Osteoblast (primary cell): Measurements from ENCODE around the gene CCDC27. TPM values are rescaled to one million over a fixed set of nuclear protein-coding genes. Genes with fewer than 3 reads are reported as not detected.

Source experiments
- DNase-seq: peaks from one replicate; pipeline ENCODE4 v3.0.0; 2011; ENCODE audit warnings: low spot score, mixed read lengths; ENCODE audit not compliant: insufficient read length; ENCODE audit errors: missing footprints
- H2AFZ ChIP-seq: 2 replicates; pipeline ENCODE4 v1.6.0; 2011; ENCODE audit warnings: mild to moderate bottlenecking, low read length
- H3K27ac ChIP-seq: 2 replicates; pipeline ENCODE4 v1.5.1; 2011; ENCODE audit warnings: mild to moderate bottlenecking, low read depth, low read length, moderate library complexity
- H3K27me3 ChIP-seq: 2 replicates; pipeline ENCODE4 v1.6.0; 2012; ENCODE audit warnings: mild to moderate bottlenecking, control low read depth, inconsistent platforms, low read length, moderate library complexity; ENCODE audit not compliant: insufficient read depth
- H3K36me3 ChIP-seq: 2 replicates; pipeline ENCODE4 v1.5.1; 2011; ENCODE audit warnings: mild to moderate bottlenecking, low read length, control low read depth, moderate library complexity; ENCODE audit not compliant: insufficient read depth
- H3K4me1 ChIP-seq: 2 replicates; pipeline ENCODE4 v1.5.1; 2011; ENCODE audit warnings: mild to moderate bottlenecking, low read length, control low read depth, moderate library complexity; ENCODE audit not compliant: insufficient read depth
- H3K4me2 ChIP-seq: 2 replicates; pipeline ENCODE4 v1.6.0; 2011; ENCODE audit warnings: mild to moderate bottlenecking, low read length; ENCODE audit not compliant: insufficient read depth
- H3K4me3 ChIP-seq: fragments of 200-600 bp; sonication (generic); 3 replicates; pipeline ENCODE4 v1.5.1; 2012; ENCODE audit warnings: mild to moderate bottlenecking, low read length, inconsistent platforms; ENCODE audit not compliant: insufficient read depth
- H3K79me2 ChIP-seq: 2 replicates; pipeline ENCODE4 v1.6.0; 2012; ENCODE audit warnings: mild to moderate bottlenecking, low read length, control low read depth, inconsistent platforms; ENCODE audit not compliant: insufficient read depth
- H3K9me3 ChIP-seq: 2 replicates; pipeline ENCODE4 v1.5.1; 2011; ENCODE audit warnings: low read depth, low read length, control low read depth
- H4K20me1 ChIP-seq: 2 replicates; pipeline ENCODE4 v1.6.0; 2012; ENCODE audit warnings: mild to moderate bottlenecking, low read length, control low read depth; ENCODE audit not compliant: insufficient read depth
- CTCF ChIP-seq: IDR thresholded peaks from 2 replicates; pipeline ENCODE4 v1.5.1; 2011; ENCODE audit warnings: mild to moderate bottlenecking, low read depth, low read length, moderate library complexity; ENCODE audit errors: extremely low read depth
- total RNA-seq: library from RNA; depleted of rRNA; stranded (reverse); fragments of >200 nt; gene quantifications from 2 replicates; pipeline ENCODE4 v1.2.3, GENCODE V29; 2012

CCDC27 gene
- total RNA-seq, 1 donor, result not detected

GRCh38 chr1:3775490-3776230 lies 23.4 kb downstream of the CCDC27 start:
- H2AFZ ChIP-seq, result no peak overlapping the region
- H3K79me2 ChIP-seq, result no peaks in the 10 kb centered on the region
- TF ChIP-seq CTCF, result no peak
- H3K4me2 ChIP-seq, result peak overlapping the region; percentile 68
- H3K27ac ChIP-seq, result no peak overlapping the region
- peak overlapping the region; percentile 39 for H3K4me3 ChIP-seq
- peaks cover 15% of the 10 kb centered on the region for H3K4me1 ChIP-seq
- no peaks in the 10 kb centered on the region for H3K9me3 ChIP-seq
- H3K36me3 ChIP-seq, result peaks cover 18% of the 10 kb centered on the region
- H3K27me3 ChIP-seq, result peaks cover 9% of the 10 kb centered on the region
- DNase-seq, result peak; percentile 99
- H4K20me1 ChIP-seq, result peaks cover 3% of the 10 kb centered on the region

DNA sequence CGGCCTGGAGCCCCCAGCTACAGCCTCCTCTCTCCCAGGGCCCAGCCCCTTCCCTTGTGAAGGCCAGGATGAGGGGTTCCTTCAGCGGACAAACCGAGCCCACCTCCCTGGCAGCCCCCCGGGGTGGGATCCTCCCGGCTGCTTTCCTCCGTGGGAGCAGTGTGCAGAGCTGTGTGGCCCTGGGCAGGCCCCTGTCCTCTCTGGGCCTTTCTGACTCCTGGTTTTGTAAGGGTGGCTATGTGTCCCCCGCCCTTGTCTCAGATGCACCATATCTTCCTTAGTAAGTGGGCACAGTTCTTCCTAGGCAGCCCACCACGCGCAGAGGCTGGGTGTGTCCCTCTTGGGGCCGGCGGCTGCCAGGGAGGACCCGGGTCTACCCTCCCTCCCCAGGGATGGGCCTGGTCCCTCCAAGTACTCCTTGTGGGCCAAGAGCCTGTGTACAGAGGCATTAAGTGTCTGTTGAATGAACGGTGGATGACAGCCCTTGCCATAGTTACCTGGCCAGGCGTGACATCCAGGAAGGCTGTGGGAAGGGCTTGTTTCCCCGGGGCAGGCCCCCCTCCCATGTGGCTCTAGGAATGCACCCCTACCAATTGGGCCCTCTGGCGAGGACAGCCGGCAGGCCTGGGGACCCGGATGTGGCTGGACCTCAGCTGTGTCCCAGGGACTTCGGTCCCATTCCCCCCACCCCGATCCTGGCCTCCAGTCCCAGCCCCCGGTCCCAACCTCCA lies 24.1 kb downstream of the CCDC27 start:
- no peak overlapping the region for H2AFZ ChIP-seq
- peak; percentile 53 for DNase-seq

DNA sequence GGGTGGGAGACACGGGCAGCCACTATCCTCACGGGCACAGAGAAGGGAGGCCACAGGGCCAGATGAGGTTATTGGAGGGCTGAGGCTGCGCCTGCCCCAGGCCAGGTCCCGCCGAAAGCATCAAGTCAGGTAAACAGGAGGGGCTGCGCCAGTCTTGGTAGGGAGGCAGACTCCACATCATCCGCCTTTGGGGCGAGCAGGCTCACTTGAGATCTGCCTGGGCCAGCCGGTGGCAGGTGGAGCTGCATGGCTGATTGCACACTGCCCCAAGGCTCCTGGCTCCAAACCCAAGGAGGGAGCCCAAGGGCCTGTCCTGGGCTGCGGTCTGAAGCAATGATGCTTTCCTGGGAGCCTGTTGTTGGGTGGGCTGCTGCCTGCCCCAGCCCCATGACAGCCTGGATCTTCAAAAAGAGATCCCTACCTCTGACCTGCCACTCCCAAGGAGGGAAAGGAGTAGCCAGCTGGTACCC lies 24.9 kb downstream of the CCDC27 start:
- no peaks in the 10 kb centered on the region for H3K79me2 ChIP-seq
- peak; percentile 46 for DNase-seq
- TF ChIP-seq CTCF, result no peak
- no peak overlapping the region for H3K4me2 ChIP-seq
- H3K9me3 ChIP-seq, result no peaks in the 10 kb centered on the region
- no peaks in the 10 kb centered on the region for H3K27me3 ChIP-seq
- H4K20me1 ChIP-seq, result peaks cover 3% of the 10 kb centered on the region
- peaks cover 10% of the 10 kb centered on the region for H3K4me1 ChIP-seq
- no peak overlapping the region for H3K4me3 ChIP-seq
- H2AFZ ChIP-seq, result no peak overlapping the region
- H3K27ac ChIP-seq, result no peak overlapping the region
- peaks cover 32% of the 10 kb centered on the region for H3K36me3 ChIP-seq

More for the DNA sequence above, 24.1 kb downstream of the CCDC27 start:
- no peak for TF ChIP-seq CTCF
- peaks cover 3% of the 10 kb centered on the region for H4K20me1 ChIP-seq
- H3K9me3 ChIP-seq, result no peaks in the 10 kb centered on the region
- no peak overlapping the region for H3K27ac ChIP-seq
- H3K36me3 ChIP-seq, result peaks cover 25% of the 10 kb centered on the region
- H3K79me2 ChIP-seq, result no peaks in the 10 kb centered on the region
- no peak overlapping the region for H3K4me2 ChIP-seq
- H3K27me3 ChIP-seq, result peaks cover 6% of the 10 kb centered on the region
- no peak overlapping the region for H3K4me3 ChIP-seq
- H3K4me1 ChIP-seq, result peaks cover 15% of the 10 kb centered on the region
